ENCODE data around the gene CHRNB4.

- TF ChIP-seq CTCF (IDR thresholded peaks at IDR 0.05): no peak
- no peak for TF ChIP-seq ZFX (IDR thresholded peaks at IDR 0.05; ENCODE audit: borderline replicate concordance)
These were observed 28.0 kb upstream of the CHRNB4 start for GRCh38 chr15:78668987-78669386.
